ENCODE measurements around the gene TMEM161A. TPM values are rescaled to one million over a fixed set of nuclear protein-coding genes. Genes with fewer than 3 reads are reported as not detected.

The TMEM161A gene
- total and polyA plus RNA-seq, 9 of the 15 experiments (the other 6 are each of a cell fraction or from before 2014, with no cell fraction given): 0.63 to 92.3 (median 38.9) TPM

DNA sequence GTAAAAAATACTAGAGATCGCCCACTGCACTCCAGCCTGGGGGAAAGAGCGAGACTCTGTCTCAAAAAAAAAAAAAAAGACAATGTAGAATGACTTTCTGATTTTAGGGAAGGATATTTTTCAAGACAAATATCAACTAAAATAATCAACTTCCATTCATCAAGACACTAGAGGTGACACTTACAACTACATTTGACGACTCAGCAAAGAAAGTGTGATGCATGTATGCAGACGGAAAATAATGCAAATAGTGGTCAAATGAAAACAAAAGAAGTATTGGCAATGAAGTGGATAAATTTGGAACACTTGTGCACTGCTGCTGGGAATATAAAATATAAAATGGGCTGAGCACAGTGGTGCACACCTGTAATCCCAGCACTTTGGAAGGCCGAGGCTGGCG is 12.2 kb downstream of the TMEM161A start:
- DNase-seq (ENCODE audit: extremely low read depth in 1 of 4, low spot score in 3 of 4) (no peak), ATAC-seq (no peak), FAIRE-seq (no peak)
- in situ Hi-C loops (cut with MboI) (no loop called here), intact Hi-C loops (cut with micrococcal nuclease) (no loop called here)
- Histone ChIP-seq H3K79me2 (ENCODE audit: control insufficient read depth, insufficient read depth, low read length) (no peaks in the 10 kb centered on the region), H2AFZ (ENCODE audit: low read depth, low read length) (no peak overlapping the region), H3K4me1 (replicated peaks in 1 of 2; ENCODE audit: control insufficient read depth in 2 of 2, insufficient read depth in 2 of 2, low read length in 2 of 2) (peaks cover 3 to 11% of the 10 kb centered on the region in 2 experiments), H4K20me1 (replicated peaks; ENCODE audit: control insufficient read depth, insufficient read depth, low read length) (no peaks in the 10 kb centered on the region), H3K4me2 (ENCODE audit: insufficient read depth, low read length) (no peak overlapping the region), H3K4me3 (no peak overlapping the region), H3K9ac (ENCODE audit: insufficient read depth in 1 of 2, low read depth in 2 of 2, low read length in 2 of 2) (no peak overlapping the region), H3K9me3 (replicated peaks; ENCODE audit: control insufficient read depth, insufficient read depth, low read depth, low read length) (no peaks in the 10 kb centered on the region), H3K27me3 (ENCODE audit: control insufficient read depth in 2 of 2, insufficient read depth in 2 of 2, low read length in 2 of 2) (no peaks in the 10 kb centered on the region), H3K9me1 (ENCODE audit: control insufficient read depth, insufficient read depth, low read length) (no peaks in the 10 kb centered on the region), H3K36me3 (ENCODE audit: control insufficient read depth, insufficient read depth, low read length) (peaks cover 45% of the 10 kb centered on the region), H3K27ac (ENCODE audit: extremely low read depth, low read depth, low read length) (no peak overlapping the region)
- no TSS peak for BruUV-seq (replicated peaks)
- ChIA-PET CTCF (ENCODE audit: low intra/inter-chr PET ratio) (no interaction called here), POLR2A (interaction anchor here (0.6 kb wide), 1 partner anchor 189 kb away, joined by 3 read pairs; no protein-coding TSS in a partner anchor)
- TF ChIP-seq C11orf30 (IDR thresholded peaks at IDR 0.05; ENCODE audit: low read depth) (peak; percentile 71), KDM5B (IDR thresholded peaks at IDR 0.05; ENCODE audit: insufficient replicate concordance, low read depth, low read length) (no peak), SIN3B (IDR thresholded peaks at IDR 0.05; ENCODE audit: low read depth) (no peak), MAFG (tag; conservative IDR thresholded peaks at IDR 0.05) (peak; percentile 77), HMG20A (CRISPR knock-in tag; conservative IDR thresholded peaks at IDR 0.05) (no peak), ZNF274 (IDR thresholded peaks at IDR 0.05; ENCODE audit: borderline replicate concordance, low read depth, low read length) (no peak), CSDE1 (IDR thresholded peaks at IDR 0.05) (no peak), DMBX1 (CRISPR knock-in tag; IDR thresholded peaks at IDR 0.05; ENCODE audit: borderline replicate concordance) (no peak), MAFF (IDR thresholded peaks at IDR 0.05; ENCODE audit: low read length) (peak; percentile 86), NCOA2 (IDR thresholded peaks at IDR 0.05; ENCODE audit: partially characterized antibody in 2 of 2) (no peak), ZNF316 (IDR thresholded peaks at IDR 0.05) (peak; percentile 91), PHF20 (IDR thresholded peaks at IDR 0.05; ENCODE audit: partially characterized antibody) (no peak), MAFK (IDR thresholded peaks at IDR 0.05; ENCODE audit: low read length) (peak; percentile 84)
- WGBS (ENCODE audit: insufficient coverage, low coverage, missing lambda C conversion rate): 87% methylated on average over 5 of the region's 6 CpGs
